Effector memory CD4-positive, alpha-beta T cell (primary cell): ENCODE data around the gene DPYSL4.
"Not testable (repeated sequence)": the region's sequence is repeated elsewhere in the genome, so short reads cannot be mapped to it uniquely, and the experiment has no call there.

Experiments used
- DNase-seq, 3 donors: peaks; one replicate each; pipeline ENCODE4 v3.0.0-alpha.2; 2020
- H3K27ac ChIP-seq: 2 replicates; pipeline ENCODE4 v1.7.0; 2013; ENCODE audit warnings: mild to moderate bottlenecking, low read length, moderate library complexity; ENCODE audit not compliant: insufficient read depth, poor library complexity, severe bottlenecking
- H3K27me3 ChIP-seq: replicated peaks from 2 replicates; pipeline ENCODE4 v1.7.0; 2013; ENCODE audit warnings: mild to moderate bottlenecking, low read length; ENCODE audit not compliant: insufficient read depth, control insufficient read depth, poor library complexity, severe bottlenecking
- H3K36me3 ChIP-seq: 2 replicates; pipeline ENCODE4 v1.7.0; 2013; ENCODE audit warnings: mild to moderate bottlenecking, low read length, moderate library complexity; ENCODE audit not compliant: control insufficient read depth, insufficient read depth
- H3K4me1 ChIP-seq: 2 replicates; pipeline ENCODE4 v1.7.0; 2013; ENCODE audit warnings: low read length, mild to moderate bottlenecking; ENCODE audit not compliant: control insufficient read depth, insufficient read depth, poor library complexity, severe bottlenecking
- H3K4me3 ChIP-seq: 2 replicates; pipeline ENCODE4 v1.7.0; 2013; ENCODE audit warnings: low read length, low read depth, mild to moderate bottlenecking; ENCODE audit not compliant: insufficient read depth, poor library complexity, severe bottlenecking
- H3K9me3 ChIP-seq: 2 replicates; pipeline ENCODE4 v1.7.0; 2013; ENCODE audit warnings: mild to moderate bottlenecking, low read length, moderate library complexity; ENCODE audit not compliant: control insufficient read depth

Gene DPYSL4

GRCh38 chr10:132220996-132221395 lies 34.2 kb downstream of the DPYSL4 start:
- not testable (repeated sequence) for H3K27me3 ChIP-seq

GRCh38 chr10:132222726-132223125 lies 36.0 kb downstream of the DPYSL4 start:
- Histone ChIP-seq H3K27me3 (no peaks in the 10 kb centered on the region), H3K9me3 (no peaks in the 10 kb centered on the region), H3K27ac (no peak overlapping the region), H3K4me1 (no peaks in the 10 kb centered on the region), H3K36me3 (no peaks in the 10 kb centered on the region), H3K4me3 (no peak overlapping the region)
- DNase-seq: no peak

More at GRCh38 chr10:132220996-132221395, 34.2 kb downstream of the DPYSL4 start:
- H3K4me3 ChIP-seq, H3K27ac ChIP-seq, DNase-seq, H3K4me1 ChIP-seq, H3K36me3 ChIP-seq, H3K9me3 ChIP-seq: not testable (repeated sequence)

GRCh38 chr10:132223156-132223590 lies 36.4 kb downstream of the DPYSL4 start:
- H3K9me3 ChIP-seq: no peaks in the 10 kb centered on the region
- no peaks in the 10 kb centered on the region for H3K27me3 ChIP-seq
- no peaks in the 10 kb centered on the region for H3K4me1 ChIP-seq
- no peaks in the 10 kb centered on the region for H3K36me3 ChIP-seq
- H3K4me3 ChIP-seq: no peak overlapping the region
- peak; percentile 22 to 55 (median 30) for DNase-seq
- H3K27ac ChIP-seq: no peak overlapping the region

GRCh38 chr10:132223611-132224342 lies 37.0 kb downstream of the DPYSL4 start:
- no peak overlapping the region for H3K27ac ChIP-seq
- DNase-seq: no peak
- H3K4me3 ChIP-seq: no peak overlapping the region

GRCh38 chr10:132224343-132225072 lies 37.8 kb downstream of the DPYSL4 start:
- Histone ChIP-seq H3K27ac (no peak overlapping the region), H3K36me3 (no peaks in the 10 kb centered on the region), H3K27me3 (no peaks in the 10 kb centered on the region), H3K4me1 (no peaks in the 10 kb centered on the region), H3K4me3 (no peak overlapping the region), H3K9me3 (no peaks in the 10 kb centered on the region)
- DNase-seq: no peak

More at GRCh38 chr10:132223611-132224342, 37.0 kb downstream of the DPYSL4 start:
- H3K36me3 ChIP-seq: no peaks in the 10 kb centered on the region
- H3K27me3 ChIP-seq: no peaks in the 10 kb centered on the region
- no peaks in the 10 kb centered on the region for H3K4me1 ChIP-seq
- no peaks in the 10 kb centered on the region for H3K9me3 ChIP-seq

GRCh38 chr10:132225073-132225848 lies 38.5 kb downstream of the DPYSL4 start:
- no peaks in the 10 kb centered on the region for H3K4me1 ChIP-seq
- no peak overlapping the region for H3K4me3 ChIP-seq
- DNase-seq: no peak
- H3K36me3 ChIP-seq: no peaks in the 10 kb centered on the region
- H3K27me3 ChIP-seq: no peaks in the 10 kb centered on the region
- H3K27ac ChIP-seq: no peak overlapping the region
- H3K9me3 ChIP-seq: no peaks in the 10 kb centered on the region

- Histone ChIP-seq H3K27ac (no peak overlapping the region), H3K9me3 (no peaks in the 10 kb centered on the region), H3K36me3 (no peaks in the 10 kb centered on the region), H3K4me3 (no peak overlapping the region), H3K4me1 (no peaks in the 10 kb centered on the region), H3K27me3 (no peaks in the 10 kb centered on the region)
- no peak for DNase-seq
Observed at GRCh38 chr10:132225849-132226205, 39.1 kb downstream of the DPYSL4 start.

GRCh38 chr10:132226586-132227405 lies 40.0 kb downstream of the DPYSL4 start:
- no peak for DNase-seq
- no peak overlapping the region for H3K4me3 ChIP-seq
- no peaks in the 10 kb centered on the region for H3K9me3 ChIP-seq
- no peaks in the 10 kb centered on the region for H3K4me1 ChIP-seq
- H3K27ac ChIP-seq: no peak overlapping the region
- no peaks in the 10 kb centered on the region for H3K36me3 ChIP-seq
- no peaks in the 10 kb centered on the region for H3K27me3 ChIP-seq

GRCh38 chr10:132227851-132228390 lies 41.2 kb downstream of the DPYSL4 start:
- Histone ChIP-seq H3K27ac (no peak overlapping the region), H3K4me3 (no peak overlapping the region), H3K9me3 (no peaks in the 10 kb centered on the region), H3K27me3 (no peaks in the 10 kb centered on the region), H3K36me3 (no peaks in the 10 kb centered on the region), H3K4me1 (peaks cover 6% of the 10 kb centered on the region)
- no peak for DNase-seq
